ENCODE results near the gene SSRP1.

GRCh38 chr11:57276169-57276970, 59.3 kb downstream of the SSRP1 start:
- no peak for TF ChIP-seq GATA2 (IDR thresholded peaks at IDR 0.05; ENCODE audit: low read depth, low read length)
- TF ChIP-seq GATA3 (IDR thresholded peaks at IDR 0.05; ENCODE audit: low read depth, low read length): no peak
